MM.1S (cell line): Measurements from ENCODE around the gene BCAS3.

Experiments used
- DNase-seq: peaks from one replicate; pipeline ENCODE4 v3.0.0-alpha.2; 2015
- H2AFZ ChIP-seq: fragments of 300-600 bp; sonication (generic); 2 replicates; pipeline ENCODE4 v1.6.0; 2016; ENCODE audit warnings: antibody characterized with exemption, low read length
- H3F3A ChIP-seq: fragments of 300-600 bp; sonication (generic); 2 replicates; pipeline ENCODE4 v1.6.1; 2016; ENCODE audit warnings: mild to moderate bottlenecking, antibody characterized with exemption, low read length, moderate library complexity, mixed read lengths; ENCODE audit not compliant: insufficient read depth
- H3K27ac ChIP-seq: fragments of 300-600 bp; sonication (generic); 2 replicates; pipeline ENCODE4 v1.5.1; 2016; ENCODE audit warnings: mild to moderate bottlenecking, low read length
- H3K27me3 ChIP-seq: fragments of 300-600 bp; sonication (generic); replicated peaks from 2 replicates; pipeline ENCODE4 v1.6.0; 2016; ENCODE audit warnings: low read length; ENCODE audit not compliant: insufficient read depth
- H3K36me3 ChIP-seq: fragments of 300-600 bp; sonication (generic); replicated peaks from 2 replicates; pipeline ENCODE4 v1.6.1; 2016; ENCODE audit warnings: mild to moderate bottlenecking, low read length, mixed read lengths; ENCODE audit not compliant: insufficient read depth
- H3K4me1 ChIP-seq: fragments of 300-600 bp; sonication (generic); 2 replicates; pipeline ENCODE4 v1.6.1; 2016; ENCODE audit warnings: low read length, mixed read lengths
- H3K4me2 ChIP-seq: fragments of 300-600 bp; sonication (generic); 2 replicates; pipeline ENCODE4 v1.6.0; 2016; ENCODE audit warnings: low read depth, low read length
- H3K4me3 ChIP-seq: fragments of 300-600 bp; sonication (generic); 2 replicates; pipeline ENCODE4 v1.5.1; 2016; ENCODE audit warnings: low read length, mixed read lengths
- H3K79me2 ChIP-seq: fragments of 300-600 bp; sonication (generic); 2 replicates; pipeline ENCODE4 v1.6.1; 2016; ENCODE audit warnings: mixed run types, low read length, mixed read lengths
- H3K9ac ChIP-seq: fragments of 300-600 bp; sonication (generic); 2 replicates; pipeline ENCODE4 v1.6.1; 2016; ENCODE audit warnings: low read length, mixed read lengths
- H3K9me2 ChIP-seq: fragments of 300-600 bp; sonication (generic); replicated peaks from 2 replicates; pipeline ENCODE4 v1.6.1; 2016; ENCODE audit warnings: mild to moderate bottlenecking, low read length, mixed read lengths; ENCODE audit not compliant: insufficient read depth
- H3K9me3 ChIP-seq: fragments of 300-600 bp; sonication (generic); replicated peaks from 2 replicates; pipeline ENCODE4 v1.6.1; 2016; ENCODE audit warnings: mild to moderate bottlenecking, low read length, mixed read lengths; ENCODE audit not compliant: insufficient read depth
- H4K20me1 ChIP-seq: fragments of 300-600 bp; sonication (generic); 2 replicates; pipeline ENCODE4 v1.6.1; 2016; ENCODE audit warnings: mild to moderate bottlenecking, low read length, moderate library complexity, mixed read lengths; ENCODE audit not compliant: insufficient read depth
- EZH2 ChIP-seq: fragments of 300-600 bp; sonication (generic); optimal IDR thresholded peaks from 2 replicates; pipeline ENCODE3; 2017; ENCODE audit warnings: low read depth, mild to moderate bottlenecking, antibody characterized with exemption, low read length, mixed read lengths
- EZH2phosphoT487 ChIP-seq: fragments of 300-600 bp; sonication (generic); IDR thresholded peaks from 2 replicates; pipeline ENCODE4 v1.6.1; 2018; ENCODE audit warnings: antibody characterized with exemption, low read length
- TF ChIP-seq, protein P1 (sequence below): fragments of 300-600 bp; sonication (generic); IDR thresholded peaks from 2 replicates; pipeline ENCODE4 v1.5.1; 2016; ENCODE audit warnings: antibody characterized with exemption, low read length, mixed read lengths

Gene BCAS3

DNA sequence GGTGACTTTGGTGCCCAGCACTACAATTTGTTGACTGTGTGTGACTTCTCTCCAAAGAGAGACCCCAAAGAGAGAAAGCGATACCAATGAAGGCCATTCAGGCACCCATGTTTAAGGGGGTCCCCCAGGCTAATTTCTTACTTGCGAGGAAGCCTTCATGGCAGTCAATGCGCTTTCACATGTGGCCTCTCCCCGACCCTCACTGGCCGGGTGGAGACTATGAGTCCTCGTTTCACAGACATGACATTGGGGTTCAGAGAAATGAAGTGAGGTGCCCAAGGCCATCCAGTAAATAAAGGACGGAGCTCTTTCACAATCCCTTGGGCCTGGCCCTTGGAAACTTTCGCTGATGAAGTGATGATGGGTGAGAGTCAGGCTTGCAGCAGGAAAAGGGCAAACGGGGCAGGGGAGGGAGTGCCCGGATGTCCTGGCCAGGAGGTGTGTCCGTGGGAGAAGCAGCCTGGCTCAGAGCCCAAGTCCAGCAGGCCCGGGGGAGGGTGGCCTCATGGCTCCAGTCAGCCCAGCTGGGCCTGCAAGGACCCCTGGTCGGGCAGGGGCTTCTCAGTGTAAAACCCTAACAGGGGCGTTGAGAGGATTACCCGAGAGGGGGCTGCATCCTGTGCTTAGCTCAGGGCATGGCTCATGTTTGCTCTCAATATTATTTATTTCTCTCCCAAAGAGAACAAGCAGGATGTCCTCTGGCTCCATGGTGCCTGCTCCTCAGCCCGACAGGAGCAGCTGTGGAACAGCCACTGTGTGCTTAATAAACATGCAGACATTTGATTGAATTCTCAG, 736.7 kb downstream of the BCAS3 start:
- no peak for DNase-seq
- TF ChIP-seq EZH2phosphoT487 (no peak), EZH2 (no peak)
- no peaks in the 10 kb centered on the region for H4K20me1 ChIP-seq
- H3K27me3 ChIP-seq = peaks cover 11% of the 10 kb centered on the region
- no peak overlapping the region for H3K9ac ChIP-seq
- 0 out of 2 replicates have a peak, but pooled peaks cover 4% of the 10 kb centered on the region for H3F3A ChIP-seq
- no peak overlapping the region for H3K4me2 ChIP-seq
- H2AFZ ChIP-seq = no peak overlapping the region
- H3K79me2 ChIP-seq = no peaks in the 10 kb centered on the region
- no peaks in the 10 kb centered on the region for H3K9me3 ChIP-seq
- no peak overlapping the region for H3K4me3 ChIP-seq
- no peaks in the 10 kb centered on the region for H3K4me1 ChIP-seq
- H3K36me3 ChIP-seq = no peaks in the 10 kb centered on the region
- no peaks in the 10 kb centered on the region for H3K9me2 ChIP-seq
- H3K27ac ChIP-seq = no peak overlapping the region

DNA sequence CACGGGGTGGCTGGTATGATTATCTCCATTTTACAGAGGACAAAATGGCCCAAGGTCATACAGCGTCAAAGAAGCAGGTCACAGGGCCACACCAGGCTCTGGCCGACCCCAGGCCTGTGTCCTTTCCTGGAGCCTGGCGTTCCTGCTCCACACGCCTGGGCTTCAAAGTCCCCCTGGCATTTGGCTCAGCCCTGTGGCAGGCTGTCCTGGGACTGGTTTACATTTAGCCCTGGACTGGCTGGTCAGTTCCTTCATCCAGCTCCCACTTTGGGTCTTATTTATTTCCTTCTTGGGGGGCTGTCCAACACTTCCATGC, 737.2 kb downstream of the BCAS3 start:
- Histone ChIP-seq H3K9ac (no peak overlapping the region), H3K27ac (no peak overlapping the region), H3K4me1 (no peaks in the 10 kb centered on the region), H3K9me3 (no peaks in the 10 kb centered on the region), H3K9me2 (no peaks in the 10 kb centered on the region), H3K4me3 (no peak overlapping the region), H3F3A (0 out of 2 replicates have a peak, but pooled peaks cover 4% of the 10 kb centered on the region), H3K27me3 (peaks cover 9% of the 10 kb centered on the region), H2AFZ (no peak overlapping the region), H3K79me2 (no peaks in the 10 kb centered on the region), H4K20me1 (no peaks in the 10 kb centered on the region), H3K36me3 (no peaks in the 10 kb centered on the region), H3K4me2 (no peak overlapping the region)
- no peak for DNase-seq
- TF ChIP-seq EZH2 (no peak), EZH2phosphoT487 (no peak)
- TF ChIP-seq, protein P1, sequence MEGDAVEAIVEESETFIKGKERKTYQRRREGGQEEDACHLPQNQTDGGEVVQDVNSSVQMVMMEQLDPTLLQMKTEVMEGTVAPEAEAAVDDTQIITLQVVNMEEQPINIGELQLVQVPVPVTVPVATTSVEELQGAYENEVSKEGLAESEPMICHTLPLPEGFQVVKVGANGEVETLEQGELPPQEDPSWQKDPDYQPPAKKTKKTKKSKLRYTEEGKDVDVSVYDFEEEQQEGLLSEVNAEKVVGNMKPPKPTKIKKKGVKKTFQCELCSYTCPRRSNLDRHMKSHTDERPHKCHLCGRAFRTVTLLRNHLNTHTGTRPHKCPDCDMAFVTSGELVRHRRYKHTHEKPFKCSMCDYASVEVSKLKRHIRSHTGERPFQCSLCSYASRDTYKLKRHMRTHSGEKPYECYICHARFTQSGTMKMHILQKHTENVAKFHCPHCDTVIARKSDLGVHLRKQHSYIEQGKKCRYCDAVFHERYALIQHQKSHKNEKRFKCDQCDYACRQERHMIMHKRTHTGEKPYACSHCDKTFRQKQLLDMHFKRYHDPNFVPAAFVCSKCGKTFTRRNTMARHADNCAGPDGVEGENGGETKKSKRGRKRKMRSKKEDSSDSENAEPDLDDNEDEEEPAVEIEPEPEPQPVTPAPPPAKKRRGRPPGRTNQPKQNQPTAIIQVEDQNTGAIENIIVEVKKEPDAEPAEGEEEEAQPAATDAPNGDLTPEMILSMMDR = no peak

DNA sequence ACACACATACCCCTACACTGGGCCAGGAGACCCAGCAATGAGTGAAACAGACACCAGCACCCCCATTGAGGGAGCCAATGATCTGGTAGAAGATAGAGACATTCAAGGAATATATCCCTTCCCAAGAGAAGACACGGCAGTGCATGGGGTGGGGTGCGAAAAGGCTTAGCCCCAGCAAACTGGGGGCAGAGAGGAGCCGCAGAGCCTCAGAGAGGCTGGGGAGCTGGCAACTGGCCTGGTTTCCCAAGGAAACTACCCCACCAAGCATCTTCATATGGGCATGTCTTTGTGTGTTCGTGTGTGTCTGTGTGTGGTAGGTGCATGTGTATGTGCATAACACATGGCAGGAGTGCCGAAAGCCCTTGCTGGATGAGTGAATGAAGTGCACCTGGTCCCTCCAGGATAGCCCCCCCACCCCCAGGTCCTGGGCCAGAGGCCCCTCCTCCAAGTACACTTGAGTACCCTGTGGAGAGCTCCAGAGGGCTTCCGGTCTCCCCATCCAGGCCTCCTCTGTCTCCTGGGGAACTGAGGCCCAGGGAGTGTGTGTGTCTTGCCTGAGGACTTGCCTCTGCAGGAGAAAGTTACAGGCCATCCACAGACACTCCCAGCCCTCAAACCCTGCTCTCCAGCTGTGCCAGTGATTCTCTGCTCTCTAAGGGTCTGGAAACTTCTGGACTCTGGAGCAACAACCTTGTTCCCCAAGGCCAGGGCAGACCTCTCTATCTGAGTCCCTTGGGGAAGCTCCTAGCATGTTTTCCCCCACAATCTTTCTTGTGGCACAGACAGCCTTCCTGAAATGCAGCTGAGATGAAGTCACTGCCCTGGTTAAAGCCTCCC, 737.9 kb downstream of the BCAS3 start:
- TF ChIP-seq EZH2phosphoT487 = no peak
- H3K27ac ChIP-seq = no peak overlapping the region
- no peaks in the 10 kb centered on the region for H3K9me3 ChIP-seq
- H3K79me2 ChIP-seq = no peaks in the 10 kb centered on the region
- H3K36me3 ChIP-seq = no peaks in the 10 kb centered on the region
- no peak overlapping the region for H3K4me2 ChIP-seq
- no peaks in the 10 kb centered on the region for H3F3A ChIP-seq
- no peak overlapping the region for H2AFZ ChIP-seq
- H4K20me1 ChIP-seq = no peaks in the 10 kb centered on the region
- H3K4me3 ChIP-seq = no peak overlapping the region
- H3K27me3 ChIP-seq = peaks cover 2% of the 10 kb centered on the region
- H3K9ac ChIP-seq = no peak overlapping the region
- no peaks in the 10 kb centered on the region for H3K9me2 ChIP-seq
- no peaks in the 10 kb centered on the region for H3K4me1 ChIP-seq
- DNase-seq = no peak

DNA sequence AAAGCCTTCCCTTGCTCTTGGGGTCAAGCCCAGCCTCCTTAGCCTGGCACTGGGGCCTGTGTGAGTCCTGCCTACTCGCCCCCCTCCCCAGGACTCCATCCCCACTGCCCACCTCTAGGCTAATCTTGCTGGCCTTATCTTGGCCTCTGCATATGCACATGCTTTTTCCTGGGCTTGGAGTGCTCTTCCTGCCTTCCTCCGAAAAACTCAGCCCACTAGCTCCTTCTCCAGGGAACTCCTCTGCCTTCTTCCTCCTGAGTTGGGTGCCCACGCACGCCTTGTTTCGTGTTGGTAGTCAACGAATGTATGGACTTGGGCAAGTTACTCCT, 738.5 kb downstream of the BCAS3 start:
- H3F3A ChIP-seq = no peaks in the 10 kb centered on the region
- H3K27ac ChIP-seq = no peak overlapping the region

More for the DNA sequence above, 738.5 kb downstream of the BCAS3 start:
- Histone ChIP-seq H3K4me3 (no peak overlapping the region), H4K20me1 (no peaks in the 10 kb centered on the region), H3K27me3 (no peaks in the 10 kb centered on the region), H3K4me2 (peak overlapping the region; percentile 90; the same call in 1 of the 2 replicates), H3K9me2 (no peaks in the 10 kb centered on the region), H3K4me1 (no peaks in the 10 kb centered on the region), H3K36me3 (no peaks in the 10 kb centered on the region), H2AFZ (peak overlapping the region; percentile 76), H3K9ac (no peak overlapping the region), H3K79me2 (no peaks in the 10 kb centered on the region), H3K9me3 (no peaks in the 10 kb centered on the region)
- no peak for DNase-seq
- TF ChIP-seq EZH2phosphoT487 = no peak
- TF ChIP-seq EZH2 = no peak
- TF ChIP-seq, protein P1 = no peak
